Daoy (cell line): ENCODE data around the gene ING1. TPM values are rescaled to one million over a fixed set of nuclear protein-coding genes. Genes with fewer than 3 reads are reported as not detected.
"Not testable (repeated sequence)": the region's sequence is repeated elsewhere in the genome, so short reads cannot be mapped to it uniquely, and the experiment has no call there.

Source experiments
- DNase-seq: peaks from one replicate; pipeline ENCODE4 v3.0.0-alpha.2; 2015; ENCODE audit warnings: low read depth
- total RNA-seq: library from RNA; depleted of rRNA; stranded (reverse); fragments of >200 nt; shearing (Covaris generic); gene quantifications from 2 replicates; pipeline ENCODE4 v1.2.3, GENCODE V29; 2014; rRNA removed

ING1 gene, protein sequence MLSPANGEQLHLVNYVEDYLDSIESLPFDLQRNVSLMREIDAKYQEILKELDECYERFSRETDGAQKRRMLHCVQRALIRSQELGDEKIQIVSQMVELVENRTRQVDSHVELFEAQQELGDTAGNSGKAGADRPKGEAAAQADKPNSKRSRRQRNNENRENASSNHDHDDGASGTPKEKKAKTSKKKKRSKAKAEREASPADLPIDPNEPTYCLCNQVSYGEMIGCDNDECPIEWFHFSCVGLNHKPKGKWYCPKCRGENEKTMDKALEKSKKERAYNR
- total RNA-seq, result 1.9 and 5.7 TPM in 2 replicates

DNA sequence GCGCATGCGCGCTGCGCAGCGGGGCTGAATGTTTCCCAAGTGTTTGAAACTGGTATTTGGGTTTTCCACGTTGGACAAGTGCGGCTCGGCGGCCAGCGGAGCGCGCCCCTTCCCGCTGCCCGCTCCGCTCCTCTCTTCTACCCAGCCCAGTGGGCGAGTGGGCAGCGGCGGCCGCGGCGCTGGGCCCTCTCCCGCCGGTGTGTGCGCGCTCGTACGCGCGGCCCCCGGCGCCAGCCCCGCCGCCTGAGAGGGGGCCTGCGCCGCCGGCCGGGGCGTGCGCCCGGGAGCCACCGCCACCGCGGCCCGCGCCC lies at the start of gene ING1:
Gene ING1, plus strand, starts transcription at position 59 of the 311 bp plus-strand sequence. CDS start 450 bp downstream, outside the sequence.
- DNase-seq, result no peak

DNA sequence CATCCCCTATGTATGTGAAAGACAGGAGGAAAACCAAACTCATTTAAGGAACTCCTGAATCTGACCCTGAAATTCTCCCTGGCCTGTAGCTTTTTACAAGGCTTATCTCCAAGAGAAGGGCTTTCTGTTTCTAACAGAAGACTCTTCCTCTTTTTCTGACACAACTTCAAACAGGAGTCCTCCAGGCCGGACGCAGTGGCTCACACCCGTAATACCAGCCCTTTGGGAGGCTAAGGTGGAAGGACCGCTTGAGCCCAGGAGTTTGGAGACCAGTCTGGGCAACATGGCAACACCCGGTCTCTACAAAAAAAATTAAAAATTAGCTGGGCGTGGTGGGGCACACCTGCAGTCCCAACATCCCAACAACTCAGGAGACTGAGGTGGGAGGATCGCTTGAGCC lies 49.5 kb upstream of the ING1 start:
- DNase-seq, result no peak

GRCh38 chr13:110664673-110665072 lies 48.8 kb upstream of the ING1 start:
- no peak for DNase-seq

- no peak for DNase-seq
Observed at GRCh38 chr13:110665491-110666254, 47.8 kb upstream of the ING1 start.

DNA sequence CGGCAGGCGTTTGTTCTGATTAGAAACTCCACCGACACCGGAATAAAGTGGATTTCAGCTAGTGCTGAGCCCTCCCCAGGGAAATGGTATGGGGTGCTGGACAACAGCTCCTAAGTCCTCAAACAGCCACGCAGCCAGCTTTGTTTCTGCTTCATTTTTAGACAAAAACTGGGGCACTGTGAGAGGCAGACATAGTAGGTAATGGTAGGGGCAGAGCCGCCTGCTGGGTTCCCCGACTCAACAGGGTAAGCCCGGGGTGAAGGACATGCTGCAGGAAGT lies 47.3 kb upstream of the ING1 start:
- no peak for DNase-seq

- DNase-seq, result no peak
Observed at GRCh38 chr13:110669036-110669435, 44.5 kb upstream of the ING1 start.

- not testable (repeated sequence) for DNase-seq
Observed at GRCh38 chr13:110669814-110670213, 43.7 kb upstream of the ING1 start.

DNA sequence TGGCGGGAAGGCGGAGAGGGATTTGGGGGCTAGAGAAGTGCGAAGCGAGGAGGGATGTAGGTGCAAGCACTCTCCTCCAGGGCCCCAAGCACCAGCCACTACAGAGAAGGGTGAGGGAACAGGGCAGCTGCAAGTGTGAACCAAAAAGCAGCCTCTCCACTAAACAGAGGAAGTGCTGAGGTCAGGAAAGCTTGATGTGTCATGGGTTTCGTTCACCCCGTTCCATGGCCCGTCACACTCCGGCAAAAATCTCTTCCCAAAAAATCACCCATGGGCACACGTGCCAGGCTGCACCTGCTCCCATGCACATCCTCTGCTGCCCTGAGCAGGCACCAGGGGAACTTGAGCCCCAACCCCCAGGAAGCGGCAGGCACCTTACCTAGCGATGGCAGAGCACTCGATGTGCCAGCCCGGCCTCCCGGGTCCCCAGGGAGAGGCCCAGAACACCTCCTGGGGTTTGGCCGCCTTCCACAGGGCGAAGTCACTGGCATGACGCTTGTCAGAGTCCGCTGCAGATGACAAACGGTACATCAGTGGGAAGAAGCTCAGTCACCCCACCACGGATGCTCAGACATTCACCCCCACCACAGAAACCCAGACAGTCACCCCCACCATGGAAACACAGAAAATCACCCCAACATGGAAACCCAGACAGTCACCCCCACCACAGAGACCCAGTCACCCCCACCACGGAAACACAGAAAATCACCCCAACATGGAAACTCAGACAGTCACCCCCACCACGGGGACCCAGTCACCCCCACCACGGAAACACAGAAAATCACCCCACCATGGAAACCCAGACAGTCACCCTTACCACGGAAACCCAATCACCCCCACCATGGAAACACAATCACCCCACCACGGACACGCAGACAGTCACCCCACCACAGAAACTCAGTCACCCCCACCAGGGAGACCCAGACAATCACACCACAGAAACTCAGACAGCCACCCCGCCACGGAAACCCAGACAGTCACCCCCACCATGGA lies 36.6 kb upstream of the ING1 start:
- no peak for DNase-seq

DNA sequence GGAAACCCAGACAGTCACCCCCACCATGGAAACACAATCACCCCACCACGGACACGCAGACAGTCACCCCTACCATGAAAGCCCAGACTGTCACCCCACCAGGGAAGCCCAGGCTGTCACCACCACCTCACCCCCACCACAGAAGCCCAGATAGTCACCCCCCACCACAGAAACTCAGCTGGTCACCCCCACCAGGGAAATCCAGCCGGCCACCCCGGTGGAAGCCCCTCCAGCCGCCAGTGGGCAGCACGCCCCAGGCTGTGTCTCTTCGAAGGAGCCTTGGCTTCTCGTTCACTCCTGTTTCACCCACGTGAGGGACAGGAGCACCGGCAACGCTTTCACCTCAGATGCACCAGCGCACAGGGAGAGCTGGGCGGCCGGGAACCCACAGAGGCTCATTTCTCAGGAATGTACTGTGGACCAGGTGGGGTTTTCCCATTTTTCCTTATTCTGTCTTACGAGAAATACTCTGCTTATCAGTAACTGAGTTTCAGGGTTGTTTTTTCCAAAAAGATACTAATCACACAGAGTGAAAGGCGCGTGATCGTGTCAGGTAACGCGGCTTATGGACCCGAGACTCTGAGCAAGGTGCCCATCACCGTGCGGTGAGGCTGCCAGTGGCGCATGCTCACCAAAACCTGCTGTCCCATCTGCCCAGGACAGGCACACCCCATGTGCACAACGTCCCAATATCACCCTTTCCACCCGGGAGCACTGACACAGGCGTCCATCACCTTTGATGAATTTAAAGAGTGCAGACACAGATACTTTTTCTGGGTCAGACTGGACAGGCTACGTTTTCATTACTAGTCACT lies 35.6 kb upstream of the ING1 start:
- no peak for DNase-seq

DNA sequence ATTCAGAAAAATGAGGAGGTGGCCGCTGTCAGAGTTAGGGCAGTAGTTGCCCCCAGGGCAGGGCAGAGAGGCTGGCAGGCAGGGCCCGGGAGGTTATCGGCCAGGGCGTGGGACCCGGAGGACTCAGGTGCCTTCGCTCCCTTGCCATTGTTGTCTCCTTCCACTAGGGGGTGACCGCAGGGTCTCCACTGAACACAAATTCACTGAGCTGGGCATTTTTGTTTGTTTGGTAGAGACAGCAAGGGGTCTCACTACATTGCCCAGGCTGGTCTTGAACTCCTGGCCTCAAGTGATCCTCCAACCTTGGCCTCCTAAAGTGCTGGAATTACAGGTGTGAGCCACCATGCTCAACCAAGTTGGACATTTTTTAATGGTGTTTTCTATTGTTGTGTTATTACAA lies 32.6 kb upstream of the ING1 start:
- DNase-seq, result peak; percentile 18

GRCh38 chr13:110681868-110682550 lies 31.5 kb upstream of the ING1 start:
- no peak for DNase-seq

DNA sequence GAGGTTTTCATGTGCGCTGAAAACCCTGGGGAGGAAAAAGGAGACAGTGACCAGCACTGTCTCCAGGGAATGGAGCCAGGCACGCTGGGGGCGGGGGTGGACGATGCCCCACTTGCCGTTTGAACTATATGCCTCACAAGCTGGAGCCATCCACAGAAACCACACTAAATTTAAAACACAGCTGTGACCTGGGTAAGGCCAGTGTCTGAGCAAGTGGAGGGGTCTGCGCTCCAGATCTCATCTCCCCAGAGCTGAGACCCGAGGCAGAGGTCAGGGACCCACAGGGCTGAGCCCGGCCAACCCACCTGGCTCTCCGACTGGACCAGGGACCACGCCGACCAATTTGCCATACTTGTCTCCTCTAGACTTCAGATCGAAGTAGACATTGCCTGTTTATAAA lies 30.8 kb upstream of the ING1 start:
- no peak for DNase-seq

- no peak for DNase-seq
Observed at GRCh38 chr13:110683203-110683883, 30.2 kb upstream of the ING1 start.

GRCh38 chr13:110683921-110684320 lies 29.6 kb upstream of the ING1 start:
- DNase-seq, result no peak

DNA sequence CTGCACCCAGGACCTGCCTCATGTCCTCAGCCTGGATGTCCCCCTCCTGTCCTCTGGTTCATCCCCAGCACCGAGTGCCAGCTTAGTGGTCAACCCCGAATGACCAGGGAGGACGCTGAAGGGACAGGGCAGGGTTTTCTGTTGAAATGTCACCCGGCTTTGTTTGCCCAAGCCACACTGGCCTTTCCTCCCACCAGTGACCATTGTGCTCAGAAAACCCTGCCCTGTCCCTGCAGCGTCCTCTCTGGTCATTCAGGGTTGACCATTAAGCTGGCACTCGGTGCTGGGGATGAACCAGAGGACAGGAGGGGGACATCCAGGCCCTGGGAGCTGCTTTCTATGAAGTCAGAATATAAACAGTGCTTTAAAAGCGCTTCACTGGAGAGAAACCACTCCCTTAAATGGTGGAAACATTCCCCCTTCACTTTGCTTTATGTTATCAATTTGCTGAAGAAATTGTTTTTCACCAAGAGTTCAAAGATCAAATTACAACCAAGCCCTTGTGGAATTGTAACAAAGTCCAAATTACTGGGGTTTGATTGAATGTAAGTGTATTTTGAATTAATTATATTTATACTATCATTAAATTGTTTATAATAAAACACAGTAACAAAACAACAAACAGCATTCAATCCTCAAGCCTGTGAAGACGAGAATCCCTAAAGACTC lies 29.0 kb upstream of the ING1 start:
- DNase-seq, result no peak

- no peak for DNase-seq
Observed at GRCh38 chr13:110685305-110686020, 28.0 kb upstream of the ING1 start.

DNA sequence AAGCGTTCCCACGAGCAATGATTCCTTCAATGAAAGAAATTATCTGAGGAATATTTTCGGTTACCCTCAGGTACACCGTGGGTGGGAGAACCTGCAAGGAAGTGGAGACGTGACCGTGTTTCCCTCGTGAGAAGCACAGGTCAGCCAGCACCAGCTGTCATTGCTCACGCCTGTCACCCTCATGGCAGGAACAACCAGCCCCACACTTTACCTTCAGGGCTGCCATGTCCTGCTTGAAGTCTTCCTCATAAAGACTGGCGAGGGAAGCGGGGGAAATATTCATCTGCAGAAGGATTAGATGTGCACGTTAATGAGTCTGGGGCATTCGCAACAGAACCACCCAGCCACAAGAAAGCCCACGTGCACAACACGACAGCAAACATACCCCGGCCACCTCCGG lies 25.8 kb upstream of the ING1 start:
- no peak for DNase-seq

DNA sequence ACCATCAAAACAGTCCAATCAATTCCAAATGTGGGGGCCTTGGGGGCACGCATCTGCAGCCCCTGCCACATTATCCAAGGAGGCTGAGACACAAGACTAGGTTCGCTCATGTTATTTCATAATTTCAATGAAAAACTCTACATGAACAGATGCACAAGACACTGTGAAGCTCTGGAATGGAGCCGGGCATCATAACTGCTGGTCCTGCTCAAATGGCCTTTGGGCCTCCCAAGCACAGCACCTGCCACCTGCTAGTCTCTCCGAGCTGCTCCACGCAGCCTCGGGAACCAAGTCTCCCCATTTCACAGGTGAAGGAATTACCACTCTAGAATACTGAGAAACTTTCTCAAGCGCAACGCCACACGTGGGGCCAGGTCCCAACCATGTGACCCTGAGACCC lies 24.5 kb upstream of the ING1 start:
- no peak for DNase-seq

- no peak for DNase-seq
Observed at GRCh38 chr13:110689711-110690110, 23.8 kb upstream of the ING1 start.
